Astrocyte of the spinal cord (primary cell): ENCODE data around the gene GRID2.

Experiments
- DNase-seq: peaks from one replicate; pipeline ENCODE4 v3.0.0; 2011; ENCODE audit warnings: low read depth, low spot score
- H3K4me3 ChIP-seq: 2 replicates; pipeline ENCODE4 v1.5.1; 2011; ENCODE audit warnings: low read depth, mild to moderate bottlenecking, low read length, moderate library complexity
- in situ Hi-C: cut with HindIII; loops from 2 replicates; pipeline ENCODE4 v1.10.0; 2017; ENCODE audit warnings: low sequenced_read_pairs
- TF ChIP-seq, protein P1 (sequence below): IDR thresholded peaks from 2 replicates; pipeline ENCODE4 v1.5.1; 2012; ENCODE audit warnings: low read depth, mild to moderate bottlenecking, low read length, inconsistent platforms

The GRID2 gene

DNA sequence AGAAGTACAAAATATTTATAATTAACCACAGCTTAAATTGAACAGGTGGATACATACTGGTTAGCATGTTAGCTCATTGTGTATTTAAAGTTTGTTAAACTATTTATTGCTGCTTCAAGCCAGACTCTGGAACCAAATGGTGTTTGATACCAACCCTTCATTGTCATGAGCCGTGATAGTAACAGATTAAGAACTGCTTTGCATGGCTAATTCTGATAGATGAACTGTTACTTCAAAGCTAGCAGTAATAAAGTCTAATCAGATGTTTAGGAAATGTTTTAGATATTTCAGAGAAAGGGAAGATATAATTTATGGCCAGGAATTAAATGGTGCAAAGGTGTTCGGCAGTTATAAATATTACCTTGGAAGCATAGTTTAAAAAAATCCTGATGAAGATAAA is 848.7 kb downstream of the GRID2 start:
- in situ Hi-C loops: no loop called here
- H3K4me3 ChIP-seq: no peak overlapping the region
- DNase-seq: no peak
- TF ChIP-seq, protein P1, sequence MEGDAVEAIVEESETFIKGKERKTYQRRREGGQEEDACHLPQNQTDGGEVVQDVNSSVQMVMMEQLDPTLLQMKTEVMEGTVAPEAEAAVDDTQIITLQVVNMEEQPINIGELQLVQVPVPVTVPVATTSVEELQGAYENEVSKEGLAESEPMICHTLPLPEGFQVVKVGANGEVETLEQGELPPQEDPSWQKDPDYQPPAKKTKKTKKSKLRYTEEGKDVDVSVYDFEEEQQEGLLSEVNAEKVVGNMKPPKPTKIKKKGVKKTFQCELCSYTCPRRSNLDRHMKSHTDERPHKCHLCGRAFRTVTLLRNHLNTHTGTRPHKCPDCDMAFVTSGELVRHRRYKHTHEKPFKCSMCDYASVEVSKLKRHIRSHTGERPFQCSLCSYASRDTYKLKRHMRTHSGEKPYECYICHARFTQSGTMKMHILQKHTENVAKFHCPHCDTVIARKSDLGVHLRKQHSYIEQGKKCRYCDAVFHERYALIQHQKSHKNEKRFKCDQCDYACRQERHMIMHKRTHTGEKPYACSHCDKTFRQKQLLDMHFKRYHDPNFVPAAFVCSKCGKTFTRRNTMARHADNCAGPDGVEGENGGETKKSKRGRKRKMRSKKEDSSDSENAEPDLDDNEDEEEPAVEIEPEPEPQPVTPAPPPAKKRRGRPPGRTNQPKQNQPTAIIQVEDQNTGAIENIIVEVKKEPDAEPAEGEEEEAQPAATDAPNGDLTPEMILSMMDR: no peak

DNA sequence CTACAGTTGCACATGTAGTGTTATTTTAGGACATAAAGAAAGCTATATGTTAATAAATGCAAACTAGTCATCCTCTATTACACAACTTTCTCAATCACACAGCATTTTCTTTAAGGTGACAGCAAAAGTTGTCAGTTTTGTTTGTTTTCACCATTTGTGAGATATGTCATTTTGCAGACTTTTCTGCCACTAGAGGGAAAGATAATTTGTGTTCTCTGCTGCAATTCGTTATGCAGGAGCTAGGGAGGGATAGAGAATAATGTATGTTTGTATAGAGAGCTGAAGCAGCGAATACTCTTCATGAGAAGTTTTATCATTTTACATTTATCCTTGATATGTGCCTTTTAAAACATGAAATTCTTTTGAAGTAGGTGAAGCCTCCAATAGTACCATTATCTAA is 854.2 kb downstream of the GRID2 start:
- TF ChIP-seq, protein P1: no peak
- in situ Hi-C loops: no loop called here
- no peak for DNase-seq
- no peak overlapping the region for H3K4me3 ChIP-seq

DNA sequence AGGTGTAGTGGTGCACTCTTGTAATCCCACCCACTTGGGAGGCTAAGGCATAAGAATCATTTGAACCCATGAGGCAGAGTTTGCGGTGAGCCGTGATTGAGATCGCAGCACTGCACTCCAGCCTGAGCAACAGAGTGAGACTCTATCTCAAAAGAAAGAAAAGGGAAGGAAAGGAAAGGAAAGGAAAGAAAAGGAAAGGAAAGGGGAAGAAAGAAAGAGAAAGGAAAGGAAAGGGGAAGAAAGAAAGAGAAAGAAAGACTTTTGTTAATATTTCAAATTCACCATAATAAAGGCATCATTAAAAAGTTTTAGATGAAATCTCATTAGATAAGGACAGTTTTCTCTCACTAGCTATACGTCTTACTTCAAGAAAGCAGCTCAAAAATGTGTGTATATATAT is 864.3 kb downstream of the GRID2 start:
- no peak overlapping the region for H3K4me3 ChIP-seq
- in situ Hi-C loops: no loop called here
- TF ChIP-seq, protein P1: no peak
- DNase-seq: no peak

DNA sequence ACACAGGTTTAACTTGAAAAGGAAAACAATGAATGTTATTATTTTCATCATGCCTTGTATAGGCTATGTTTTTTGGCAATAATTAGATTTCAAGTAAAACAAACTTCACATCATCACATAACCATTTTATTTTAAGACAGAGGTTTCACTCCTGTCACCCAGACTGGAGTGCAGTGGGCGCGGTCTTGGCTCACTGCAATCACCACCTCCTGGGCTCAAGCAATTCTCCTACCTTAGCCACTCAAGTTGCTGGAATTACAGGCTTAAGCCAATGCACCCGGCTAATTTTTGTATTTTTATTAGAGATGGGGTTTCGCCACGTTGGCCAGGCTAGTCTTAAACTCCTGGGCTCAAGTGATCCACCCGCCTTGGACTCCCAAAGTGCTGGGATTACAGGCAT is 866.2 kb downstream of the GRID2 start:
- H3K4me3 ChIP-seq: no peak overlapping the region
- in situ Hi-C loops: no loop called here
- TF ChIP-seq, protein P1: no peak
- no peak for DNase-seq

DNA sequence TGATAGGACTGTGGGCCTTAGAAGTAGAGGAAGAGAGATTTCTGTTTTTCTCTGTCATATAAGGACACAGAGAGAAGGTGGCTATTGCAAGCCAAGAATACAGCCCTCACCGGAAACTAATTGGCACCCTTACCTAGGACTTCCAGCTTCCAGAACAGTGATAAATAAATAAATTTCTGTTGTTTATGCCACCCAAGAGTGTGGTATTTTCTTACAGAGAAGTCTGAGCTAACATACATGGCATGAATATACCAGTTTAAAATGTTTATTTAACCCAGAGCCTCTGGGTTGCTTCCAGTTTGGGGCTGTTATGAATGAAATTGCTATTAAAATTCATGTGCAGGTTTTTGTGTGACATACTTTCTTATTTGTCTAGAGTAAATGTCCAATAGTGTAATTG is 870.8 kb downstream of the GRID2 start:
- H3K4me3 ChIP-seq: no peak overlapping the region
- no peak for DNase-seq
- TF ChIP-seq, protein P1: no peak
- in situ Hi-C loops: no loop called here

DNA sequence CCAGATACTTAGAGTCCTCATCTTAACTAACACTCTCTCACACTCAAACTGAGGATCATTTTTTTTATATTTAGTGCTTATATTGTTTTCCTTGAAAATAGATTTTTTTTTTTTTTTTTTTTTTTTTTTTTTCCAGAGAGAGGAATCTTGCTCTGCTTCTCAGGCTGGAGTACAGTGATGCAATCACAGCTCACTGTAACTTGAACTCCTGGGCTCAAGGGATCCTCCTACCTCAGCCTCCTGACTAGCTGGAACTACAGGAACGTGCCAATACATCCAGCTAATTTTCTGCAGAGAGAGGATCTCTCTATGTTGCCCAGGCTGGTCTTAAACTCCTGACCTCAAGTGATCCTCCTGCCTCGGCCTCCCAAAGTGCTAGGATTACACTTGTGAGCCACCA is 874.5 kb downstream of the GRID2 start:
- H3K4me3 ChIP-seq: no peak overlapping the region
- in situ Hi-C loops: no loop called here
- TF ChIP-seq, protein P1: no peak
- no peak for DNase-seq

DNA sequence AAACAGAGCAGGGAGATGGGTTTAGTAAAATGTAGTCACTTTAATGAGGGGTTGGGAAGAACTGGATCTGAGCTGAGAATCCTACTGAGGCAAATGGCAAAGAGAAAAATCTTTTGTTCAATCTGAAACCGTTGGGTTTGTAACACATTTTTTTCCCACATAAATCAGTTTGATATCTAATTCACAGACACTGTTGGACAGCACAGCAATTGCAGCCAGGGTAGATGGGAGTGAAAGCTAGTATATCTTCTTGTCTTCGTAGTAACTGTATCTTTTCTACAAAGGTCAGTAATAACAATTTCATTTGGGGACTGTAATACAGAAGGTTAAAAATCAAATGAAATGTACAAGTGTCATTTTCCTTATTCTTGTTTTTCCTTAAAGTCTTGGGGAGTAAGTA is 875.3 kb downstream of the GRID2 start:
- TF ChIP-seq, protein P1: no peak
- in situ Hi-C loops: no loop called here
- DNase-seq: no peak
- no peak overlapping the region for H3K4me3 ChIP-seq
